Caki2 (cell line): ENCODE results near the gene RABGAP1L. TPM values are rescaled to one million over a fixed set of nuclear protein-coding genes. Genes with fewer than 3 reads are reported as not detected.
"Not testable (repeated sequence)": the region's sequence is repeated elsewhere in the genome, so short reads cannot be mapped to it uniquely, and the experiment has no call there.

Experiments used
- DNase-seq: peaks from one replicate; pipeline ENCODE4 v3.0.0-alpha.2; 2015; ENCODE audit warnings: low read depth
- in situ Hi-C: cut with HindIII; loops from 2 replicates; pipeline ENCODE4 v1.10.0; 2016; ENCODE audit warnings: low sequenced_read_pairs, low pct_unique_long_range_greater_than_20kb, mixed read lengths
- total RNA-seq: library from RNA; depleted of rRNA; stranded (reverse); fragments of >200 nt; shearing (Covaris generic); gene quantifications from 2 replicates; pipeline ENCODE4 v1.2.3, GENCODE V29; 2014; ENCODE audit warnings: low replicate concordance

Gene RABGAP1L
- total RNA-seq, 1 experiment from 2014 or later = 6.8 TPM

- in situ Hi-C loops = no loop called here
- no peak for DNase-seq
Measured at GRCh38 chr1:174221681-174222080, 62.4 kb downstream of the RABGAP1L start.

DNA sequence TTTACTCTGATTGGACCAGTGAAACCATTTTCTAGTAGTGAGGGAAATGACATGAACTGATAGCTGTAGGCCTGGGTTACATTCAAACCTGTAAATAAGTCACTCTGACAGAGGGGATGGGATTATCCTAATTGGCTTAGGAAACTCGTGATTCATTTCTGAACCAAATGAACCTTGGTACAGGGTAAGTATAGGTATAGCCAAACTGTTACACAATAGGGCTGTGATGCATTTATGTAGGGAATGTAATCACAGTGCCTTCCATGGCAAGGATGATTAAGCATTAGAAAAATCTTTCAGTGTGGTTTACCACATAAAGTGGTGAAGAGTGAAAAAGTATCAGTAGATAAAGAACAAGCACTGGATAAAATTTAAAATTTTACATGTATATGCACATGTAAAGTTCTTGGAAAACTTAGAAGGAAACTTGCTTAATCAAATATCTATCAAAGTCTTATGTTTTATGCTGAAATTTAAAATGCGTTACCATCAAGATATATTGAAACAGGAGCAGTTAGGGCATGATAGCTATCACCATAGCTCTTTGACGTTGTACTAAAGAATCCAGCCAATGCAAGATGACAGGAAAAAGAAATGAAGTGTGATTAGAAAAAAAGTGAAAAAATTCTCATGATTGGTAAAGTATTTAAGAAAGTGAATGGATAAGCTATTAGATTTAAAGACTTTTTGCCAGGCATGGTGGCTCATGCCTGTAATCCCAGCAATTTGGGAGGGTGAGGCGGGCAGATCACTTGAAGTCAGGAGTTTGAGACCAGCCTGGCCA lies 63.0 kb downstream of the RABGAP1L start:
- in situ Hi-C loops = no loop called here
- no peak for DNase-seq

GRCh38 chr1:174224641-174225040 lies 65.3 kb downstream of the RABGAP1L start:
- in situ Hi-C loops = no loop called here
- DNase-seq = no peak

GRCh38 chr1:174225499-174226204 lies 66.3 kb downstream of the RABGAP1L start:
- no peak for DNase-seq
- in situ Hi-C loops = no loop called here

DNA sequence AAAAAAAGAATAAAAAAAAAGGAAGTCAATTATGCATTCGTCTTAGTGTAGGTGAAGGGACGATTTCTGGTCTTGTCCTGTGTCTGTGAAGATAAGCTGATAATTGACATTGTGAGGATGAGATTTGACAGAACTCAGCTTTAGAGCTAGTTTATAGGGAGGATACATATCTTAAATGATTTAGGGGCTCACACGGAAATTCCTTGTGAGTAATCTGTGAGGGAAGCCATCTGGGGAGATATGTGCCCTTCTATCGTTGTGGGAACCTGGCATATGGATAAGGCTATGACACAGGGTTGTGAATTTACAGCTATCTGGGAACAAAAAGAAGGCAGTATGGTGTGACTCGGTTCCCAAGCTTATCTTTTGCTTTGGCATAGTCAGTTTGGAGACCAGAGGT lies 71.1 kb downstream of the RABGAP1L start:
- no peak for DNase-seq
- in situ Hi-C loops = no loop called here

- in situ Hi-C loops = no loop called here
- no peak for DNase-seq
Measured at GRCh38 chr1:174232761-174233160, 73.4 kb downstream of the RABGAP1L start.

- in situ Hi-C loops, DNase-seq: not testable (repeated sequence)
Measured at GRCh38 chr1:174238845-174239501, 79.7 kb downstream of the RABGAP1L start.

DNA sequence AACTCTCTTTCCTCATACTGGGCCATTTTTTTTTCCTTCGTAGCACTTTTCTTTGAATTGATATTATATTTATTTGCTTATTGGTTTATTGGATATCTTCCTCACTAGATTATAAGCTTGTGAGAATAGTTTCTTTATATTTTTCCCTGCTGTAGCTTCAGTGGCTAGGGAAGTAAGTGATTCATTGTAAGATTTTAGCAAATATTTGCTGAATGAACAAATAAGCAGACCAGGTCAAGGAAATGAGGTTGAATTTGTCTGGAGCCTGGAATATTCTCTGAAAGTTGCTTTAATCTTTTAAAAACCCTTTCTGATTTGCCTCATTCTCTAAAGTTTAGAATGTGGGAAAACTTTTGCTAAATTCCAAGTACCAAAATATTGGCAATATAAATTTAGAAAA lies 80.2 kb downstream of the RABGAP1L start:
- DNase-seq = no peak
- in situ Hi-C loops = no loop called here

DNA sequence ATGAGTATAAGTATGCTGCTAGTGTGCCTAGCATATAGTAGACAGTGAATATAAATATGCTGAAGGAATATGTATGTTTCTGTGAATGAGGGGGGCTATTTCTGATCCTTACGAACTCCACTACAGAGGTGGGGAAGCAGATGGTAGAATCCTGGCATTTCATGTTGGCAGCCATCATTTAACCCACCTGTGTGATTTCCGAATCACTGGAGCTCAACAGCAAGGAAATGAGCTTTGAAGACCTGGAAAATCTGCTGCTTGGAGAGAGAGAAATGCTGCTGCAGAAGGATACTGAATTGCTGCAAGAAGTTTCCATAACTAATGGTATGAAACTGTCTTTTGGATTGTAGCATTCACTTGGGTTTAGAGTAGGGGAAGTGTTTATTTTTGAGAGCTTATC lies 83.5 kb downstream of the RABGAP1L start:
- no peak for DNase-seq
- in situ Hi-C loops = no loop called here

DNA sequence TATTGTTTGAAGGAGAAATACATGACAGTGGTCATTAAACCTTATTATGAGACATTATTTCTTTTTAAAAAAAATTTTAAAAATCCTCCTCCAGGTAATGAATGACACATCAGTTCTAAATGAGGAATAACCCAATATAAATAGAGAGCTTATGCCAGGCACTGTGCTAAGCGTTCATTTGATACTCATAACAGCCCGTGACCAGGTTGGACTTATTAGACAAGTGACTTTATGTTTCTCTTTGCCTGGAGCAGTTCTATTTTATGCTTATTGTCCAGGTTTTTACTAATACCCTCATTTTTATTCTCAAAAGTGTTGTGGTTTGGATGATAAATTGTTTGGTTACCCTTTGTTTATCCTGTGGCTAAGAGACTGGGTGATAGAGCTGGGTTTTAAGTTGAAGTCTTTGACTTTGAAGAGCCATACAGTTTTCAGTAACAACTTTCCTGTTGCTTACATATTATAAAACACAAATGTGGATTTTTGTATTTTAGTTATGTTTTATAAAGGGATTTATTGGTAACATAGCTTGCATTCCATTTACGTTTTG lies 84.2 kb downstream of the RABGAP1L start:
- in situ Hi-C loops = no loop called here
- no peak for DNase-seq

DNA sequence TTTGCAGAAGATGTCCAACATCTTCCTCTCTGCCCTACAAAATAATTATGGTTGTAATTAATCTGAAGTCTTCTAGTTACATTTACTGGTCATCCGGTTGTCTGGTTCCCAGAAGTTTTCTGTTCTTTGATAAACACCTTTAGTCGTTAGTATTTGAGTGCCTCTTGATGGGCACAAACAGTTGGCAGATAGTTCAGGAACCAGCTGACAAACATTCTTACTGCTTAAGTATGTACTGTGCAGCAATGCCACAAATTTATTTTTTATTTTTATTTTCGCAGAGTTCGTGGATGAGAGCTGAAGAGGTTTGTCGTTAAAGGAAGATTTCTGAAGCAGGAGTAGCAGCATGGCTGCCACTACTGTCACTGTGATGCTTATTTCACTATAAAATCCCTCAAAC lies 84.7 kb downstream of the RABGAP1L start:
- no peak for DNase-seq
- in situ Hi-C loops = no loop called here

DNA sequence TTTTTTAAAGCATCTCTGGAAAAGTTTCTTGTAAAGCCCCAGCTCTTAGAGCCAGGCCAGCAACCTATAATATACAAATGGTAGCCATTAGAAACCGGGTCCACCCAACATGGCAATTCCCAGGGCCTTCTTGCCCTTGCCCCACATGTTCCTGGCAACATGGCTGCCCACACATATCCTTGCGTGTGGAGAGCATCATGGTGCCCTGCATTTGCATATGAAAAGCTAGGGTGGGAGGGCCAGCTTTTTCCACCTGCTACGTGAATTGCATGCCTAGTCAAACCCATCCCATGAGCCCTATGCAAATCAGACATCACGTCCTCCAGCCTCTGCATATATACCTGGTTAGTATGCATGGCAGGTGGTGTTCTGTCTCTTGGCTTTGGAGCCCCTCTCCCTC lies 88.2 kb downstream of the RABGAP1L start:
- DNase-seq = no peak
- in situ Hi-C loops = no loop called here

DNA sequence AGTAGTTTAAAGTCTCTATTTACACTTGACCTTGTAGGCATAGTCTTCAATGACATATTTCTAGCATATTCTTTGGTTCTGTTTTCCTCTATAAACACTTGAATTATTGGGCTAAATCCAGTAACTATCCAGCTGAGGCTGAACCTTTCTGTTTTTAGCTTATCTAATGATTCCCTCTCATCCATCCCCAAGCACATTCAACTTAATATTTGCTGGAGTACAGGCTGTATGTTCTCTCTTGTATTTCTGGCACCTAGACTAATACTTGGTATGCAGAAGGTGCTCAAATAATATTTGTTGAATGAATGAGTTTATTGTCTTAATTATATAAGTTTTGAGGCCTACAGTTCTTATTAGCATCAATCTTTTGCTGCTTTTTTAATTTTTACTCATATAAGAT lies 88.7 kb downstream of the RABGAP1L start:
- in situ Hi-C loops = no loop called here
- DNase-seq = no peak

DNA sequence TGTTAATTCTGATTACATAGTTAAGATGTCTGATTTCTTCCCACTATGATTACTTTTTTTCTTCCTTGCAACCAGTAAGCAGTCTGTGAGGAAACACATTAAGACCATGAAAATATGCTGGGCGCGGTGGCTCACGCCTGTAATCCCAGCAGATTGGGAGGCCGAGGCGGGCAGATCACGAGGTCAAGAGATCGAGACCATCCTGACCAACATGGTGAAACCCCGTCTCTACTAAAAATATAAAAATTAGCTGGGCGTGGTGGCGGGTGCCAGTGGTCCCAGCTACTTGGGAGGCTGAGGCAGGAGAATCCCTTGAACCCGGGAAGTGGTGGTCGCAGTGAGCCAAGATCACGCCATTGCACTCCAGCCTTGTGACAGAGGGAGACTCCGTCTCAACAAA lies 97.1 kb downstream of the RABGAP1L start:
- DNase-seq, in situ Hi-C loops: not testable (repeated sequence)

GRCh38 chr1:174258148-174258550 lies 98.8 kb downstream of the RABGAP1L start:
- in situ Hi-C loops = no loop called here
- peak; percentile 10 for DNase-seq

- in situ Hi-C loops = no loop called here
- DNase-seq = peak; percentile 49
Measured at GRCh38 chr1:174262349-174263241, 103.3 kb downstream of the RABGAP1L start.

GRCh38 chr1:174265282-174265681 lies 106.0 kb downstream of the RABGAP1L start:
- no peak for DNase-seq
- in situ Hi-C loops = no loop called here

DNA sequence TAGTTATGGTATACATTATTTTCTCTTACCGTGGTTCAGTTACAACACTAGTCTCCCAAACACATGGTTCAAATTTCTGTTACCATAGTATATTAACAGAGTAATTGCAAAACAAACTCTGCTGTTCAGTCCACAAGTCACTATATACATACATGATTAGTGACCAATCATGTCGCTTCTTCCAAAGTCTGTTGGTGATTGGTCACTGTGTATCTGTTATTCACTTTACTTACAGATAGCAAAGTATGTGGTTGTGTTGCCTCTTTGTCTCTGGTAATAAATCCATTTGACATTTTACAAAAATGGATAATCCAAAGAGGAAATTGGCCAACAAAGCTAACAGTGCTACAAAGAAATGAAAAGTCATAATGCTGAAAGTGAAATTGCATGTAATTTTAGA lies 107.2 kb downstream of the RABGAP1L start:
- no peak for DNase-seq
- in situ Hi-C loops = no loop called here
